HL-60 (cell line): Measurements from ENCODE around the gene SCUBE1.

Experiments
- GABPA ChIP-seq: IDR thresholded peaks from 2 replicates; pipeline ENCODE4 v1.6.1; 2012; ENCODE audit warnings: low read depth
- POLR2AphosphoS5 ChIP-seq: IDR thresholded peaks from 2 replicates; pipeline ENCODE4 v1.6.1; 2012; ENCODE audit warnings: low read depth
- SPI1 ChIP-seq: IDR thresholded peaks from 2 replicates; pipeline ENCODE4 v1.6.1; 2012; ENCODE audit warnings: low read depth, mild to moderate bottlenecking, borderline replicate concordance
- TF ChIP-seq, protein P1 (sequence below): IDR thresholded peaks from one replicate; pipeline ENCODE4 v1.5.1; 2011; ENCODE audit warnings: low read length, control low read depth, inconsistent platforms; ENCODE audit not compliant: insufficient read depth
- TF ChIP-seq, protein P2 (sequence below): IDR thresholded peaks from 2 replicates; pipeline ENCODE4 v1.6.1; 2012; ENCODE audit warnings: low read depth; ENCODE audit not compliant: insufficient replicate concordance

DNA sequence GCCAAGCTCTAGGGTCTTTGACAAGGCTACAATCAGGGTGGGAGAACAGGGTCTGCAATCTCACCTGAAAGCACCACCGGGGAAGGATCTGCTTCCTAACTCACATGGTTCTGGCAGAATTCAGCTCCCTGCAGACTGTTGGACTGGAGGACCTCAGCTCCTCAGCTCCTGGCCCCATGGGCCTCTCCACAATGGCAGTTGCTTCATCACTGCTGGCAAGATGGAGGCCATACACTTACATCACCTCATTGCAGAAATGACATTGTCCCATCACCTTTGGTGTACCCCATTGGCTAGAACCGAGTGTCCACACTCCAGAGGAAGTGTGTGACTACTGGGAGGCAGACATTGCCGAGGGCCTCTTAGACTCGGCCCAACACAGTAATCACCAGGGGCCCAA lies 47.7 kb upstream of the SCUBE1 start:
- TF ChIP-seq, protein P1, sequence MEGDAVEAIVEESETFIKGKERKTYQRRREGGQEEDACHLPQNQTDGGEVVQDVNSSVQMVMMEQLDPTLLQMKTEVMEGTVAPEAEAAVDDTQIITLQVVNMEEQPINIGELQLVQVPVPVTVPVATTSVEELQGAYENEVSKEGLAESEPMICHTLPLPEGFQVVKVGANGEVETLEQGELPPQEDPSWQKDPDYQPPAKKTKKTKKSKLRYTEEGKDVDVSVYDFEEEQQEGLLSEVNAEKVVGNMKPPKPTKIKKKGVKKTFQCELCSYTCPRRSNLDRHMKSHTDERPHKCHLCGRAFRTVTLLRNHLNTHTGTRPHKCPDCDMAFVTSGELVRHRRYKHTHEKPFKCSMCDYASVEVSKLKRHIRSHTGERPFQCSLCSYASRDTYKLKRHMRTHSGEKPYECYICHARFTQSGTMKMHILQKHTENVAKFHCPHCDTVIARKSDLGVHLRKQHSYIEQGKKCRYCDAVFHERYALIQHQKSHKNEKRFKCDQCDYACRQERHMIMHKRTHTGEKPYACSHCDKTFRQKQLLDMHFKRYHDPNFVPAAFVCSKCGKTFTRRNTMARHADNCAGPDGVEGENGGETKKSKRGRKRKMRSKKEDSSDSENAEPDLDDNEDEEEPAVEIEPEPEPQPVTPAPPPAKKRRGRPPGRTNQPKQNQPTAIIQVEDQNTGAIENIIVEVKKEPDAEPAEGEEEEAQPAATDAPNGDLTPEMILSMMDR: no peak
- TF ChIP-seq SPI1 (no peak), POLR2AphosphoS5 (no peak), GABPA (no peak)
- TF ChIP-seq, protein P2, sequence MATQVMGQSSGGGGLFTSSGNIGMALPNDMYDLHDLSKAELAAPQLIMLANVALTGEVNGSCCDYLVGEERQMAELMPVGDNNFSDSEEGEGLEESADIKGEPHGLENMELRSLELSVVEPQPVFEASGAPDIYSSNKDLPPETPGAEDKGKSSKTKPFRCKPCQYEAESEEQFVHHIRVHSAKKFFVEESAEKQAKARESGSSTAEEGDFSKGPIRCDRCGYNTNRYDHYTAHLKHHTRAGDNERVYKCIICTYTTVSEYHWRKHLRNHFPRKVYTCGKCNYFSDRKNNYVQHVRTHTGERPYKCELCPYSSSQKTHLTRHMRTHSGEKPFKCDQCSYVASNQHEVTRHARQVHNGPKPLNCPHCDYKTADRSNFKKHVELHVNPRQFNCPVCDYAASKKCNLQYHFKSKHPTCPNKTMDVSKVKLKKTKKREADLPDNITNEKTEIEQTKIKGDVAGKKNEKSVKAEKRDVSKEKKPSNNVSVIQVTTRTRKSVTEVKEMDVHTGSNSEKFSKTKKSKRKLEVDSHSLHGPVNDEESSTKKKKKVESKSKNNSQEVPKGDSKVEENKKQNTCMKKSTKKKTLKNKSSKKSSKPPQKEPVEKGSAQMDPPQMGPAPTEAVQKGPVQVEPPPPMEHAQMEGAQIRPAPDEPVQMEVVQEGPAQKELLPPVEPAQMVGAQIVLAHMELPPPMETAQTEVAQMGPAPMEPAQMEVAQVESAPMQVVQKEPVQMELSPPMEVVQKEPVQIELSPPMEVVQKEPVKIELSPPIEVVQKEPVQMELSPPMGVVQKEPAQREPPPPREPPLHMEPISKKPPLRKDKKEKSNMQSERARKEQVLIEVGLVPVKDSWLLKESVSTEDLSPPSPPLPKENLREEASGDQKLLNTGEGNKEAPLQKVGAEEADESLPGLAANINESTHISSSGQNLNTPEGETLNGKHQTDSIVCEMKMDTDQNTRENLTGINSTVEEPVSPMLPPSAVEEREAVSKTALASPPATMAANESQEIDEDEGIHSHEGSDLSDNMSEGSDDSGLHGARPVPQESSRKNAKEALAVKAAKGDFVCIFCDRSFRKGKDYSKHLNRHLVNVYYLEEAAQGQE: no peak
